SW 1271 (cell line): Measurements from ENCODE around the gene ZNF569.
"Not testable (repeated sequence)": the region's sequence is repeated elsewhere in the genome, so short reads cannot be mapped to it uniquely, and the experiment has no call there.

Experiments
- DNase-seq, 2 experiments: peaks; one replicate each; lab custom pipeline; 2025; lab: John Stamatoyannopoulos, UW

Gene ZNF569

DNA sequence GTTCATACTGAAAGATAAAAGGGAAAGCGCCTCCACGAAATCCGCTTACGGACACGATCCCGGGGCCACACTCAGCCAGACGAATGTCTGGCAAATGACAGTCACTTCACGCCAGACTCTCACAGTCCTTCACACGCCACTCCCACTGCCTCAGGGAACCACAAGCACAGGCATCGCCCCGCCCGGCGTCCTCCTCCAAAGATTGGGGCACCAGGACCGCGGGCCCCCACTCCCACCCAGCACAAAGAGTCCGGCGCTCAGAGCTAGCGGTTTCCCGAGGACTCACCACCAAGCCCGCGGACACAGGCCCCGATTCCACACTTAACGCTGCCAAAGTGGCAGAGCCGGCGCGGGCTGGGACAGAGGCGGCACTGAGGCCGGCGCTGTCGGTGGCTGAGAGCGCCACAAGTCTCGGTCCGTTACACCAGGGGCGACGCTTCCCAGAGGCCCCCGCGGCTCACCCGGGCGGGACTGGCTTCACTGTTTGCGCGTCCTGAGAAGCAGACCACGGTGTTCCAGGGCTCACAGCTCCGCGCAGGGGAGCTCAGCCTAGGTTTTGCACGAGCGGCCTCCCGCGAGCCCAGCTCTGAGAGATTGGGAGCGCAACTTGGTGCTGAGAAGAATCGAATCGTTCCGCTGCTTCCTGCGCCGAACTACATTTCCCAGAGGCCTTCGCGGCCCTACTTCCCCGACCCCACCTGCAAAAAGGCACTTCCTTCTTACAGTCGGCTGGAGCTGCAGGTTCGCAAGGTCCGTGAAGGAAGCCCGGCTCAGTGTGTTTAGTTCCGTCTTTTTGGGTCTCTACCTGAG, at the start of gene ZNF569:
Gene ZNF569, minus strand, starts transcription at position 647 of the 810 bp plus-strand sequence. CDS start 22,523 bp downstream, outside the sequence.
- peak; percentile 77 to 88 for DNase-seq

DNA sequence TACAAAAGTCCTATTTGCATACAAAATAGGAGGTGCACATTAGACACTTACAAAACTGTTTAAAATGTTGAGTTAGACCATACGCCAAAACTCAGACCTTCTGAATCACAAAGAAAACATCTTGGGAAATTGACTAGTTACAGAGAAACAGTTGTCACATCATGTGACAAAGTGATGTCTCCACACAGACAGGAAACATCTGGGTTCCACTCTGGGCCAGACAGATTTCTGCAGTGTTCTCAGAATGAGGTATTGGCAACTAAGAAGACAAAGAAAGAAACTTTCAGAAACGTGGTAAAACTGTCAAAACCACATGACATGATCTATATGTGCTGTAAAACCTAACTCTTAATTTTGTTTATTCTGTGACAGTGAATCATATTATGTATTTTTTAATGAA, 46.2 kb upstream of the ZNF569 start:
- no peak for DNase-seq

DNA sequence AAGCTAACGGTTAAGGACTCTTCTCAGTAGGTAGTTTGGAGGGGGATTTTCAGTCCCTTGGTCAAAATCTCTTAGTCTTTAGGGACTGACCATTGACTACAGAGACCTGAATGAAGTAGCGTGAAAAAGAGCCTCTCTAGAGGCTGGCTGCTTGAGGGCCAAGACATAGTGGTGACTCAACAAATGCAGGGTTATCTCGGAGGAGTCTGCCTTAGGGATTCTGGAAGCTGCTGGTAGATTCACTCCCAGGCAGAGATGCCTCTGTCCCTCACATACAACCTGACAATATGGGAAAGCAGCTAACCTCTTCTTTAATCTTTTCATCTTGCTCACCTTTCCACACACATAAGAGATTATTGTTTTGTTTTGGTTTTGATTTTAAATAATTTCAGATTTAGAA, 44.6 kb upstream of the ZNF569 start:
- no peak for DNase-seq

- no peak for DNase-seq
Observed at GRCh38 chr19:37511186-37511585, 43.9 kb upstream of the ZNF569 start.

DNA sequence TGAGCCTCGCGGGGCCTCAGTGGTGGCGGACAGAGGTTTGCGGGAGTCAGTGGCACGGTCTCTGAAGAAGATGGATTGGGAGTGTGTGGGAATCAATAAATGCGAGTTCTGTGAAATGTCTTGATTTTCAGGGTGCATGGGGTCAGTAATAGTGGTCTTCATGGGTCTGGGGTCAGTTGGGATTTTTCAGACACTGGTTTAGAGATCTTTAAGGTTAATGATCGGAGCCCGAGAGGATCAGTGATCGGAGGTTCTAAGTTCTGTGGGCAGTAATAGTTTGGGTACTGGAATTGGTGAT, 39.9 kb upstream of the ZNF569 start:
- DNase-seq, result no peak

GRCh38 chr19:37506387-37507166, 39.3 kb upstream of the ZNF569 start, which contains the start of gene ZNF793:
Gene ZNF793, plus strand, starts transcription at chr19:37506939. Its CDS starts 16,501 bp downstream, at chr19:37523440.
- DNase-seq, result peak; percentile 22 to 64

DNA sequence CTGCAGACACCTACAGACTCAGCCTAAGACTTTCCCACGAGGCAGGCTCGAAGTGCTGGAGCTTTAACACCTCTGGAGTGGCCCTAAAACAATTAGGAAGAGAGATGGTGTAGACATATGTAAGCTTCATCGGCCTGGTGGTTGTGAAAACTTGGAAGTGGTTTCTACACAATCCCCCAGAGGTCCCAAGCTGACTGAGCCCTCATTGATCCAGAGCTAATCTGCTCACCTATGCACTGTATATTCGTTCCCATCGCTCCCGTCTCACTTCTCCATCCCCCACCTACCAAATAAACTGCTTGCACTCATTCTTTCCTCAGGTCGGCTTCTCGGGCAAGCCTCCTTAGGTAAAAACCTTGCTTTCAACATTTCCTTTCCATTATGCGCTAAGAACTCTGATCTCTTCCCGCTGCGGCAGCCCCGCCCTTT, 38.7 kb upstream of the ZNF569 start:
- DNase-seq, result no peak

- DNase-seq, result no peak
Observed at GRCh38 chr19:37492213-37492612, 25.0 kb upstream of the ZNF569 start.

DNA sequence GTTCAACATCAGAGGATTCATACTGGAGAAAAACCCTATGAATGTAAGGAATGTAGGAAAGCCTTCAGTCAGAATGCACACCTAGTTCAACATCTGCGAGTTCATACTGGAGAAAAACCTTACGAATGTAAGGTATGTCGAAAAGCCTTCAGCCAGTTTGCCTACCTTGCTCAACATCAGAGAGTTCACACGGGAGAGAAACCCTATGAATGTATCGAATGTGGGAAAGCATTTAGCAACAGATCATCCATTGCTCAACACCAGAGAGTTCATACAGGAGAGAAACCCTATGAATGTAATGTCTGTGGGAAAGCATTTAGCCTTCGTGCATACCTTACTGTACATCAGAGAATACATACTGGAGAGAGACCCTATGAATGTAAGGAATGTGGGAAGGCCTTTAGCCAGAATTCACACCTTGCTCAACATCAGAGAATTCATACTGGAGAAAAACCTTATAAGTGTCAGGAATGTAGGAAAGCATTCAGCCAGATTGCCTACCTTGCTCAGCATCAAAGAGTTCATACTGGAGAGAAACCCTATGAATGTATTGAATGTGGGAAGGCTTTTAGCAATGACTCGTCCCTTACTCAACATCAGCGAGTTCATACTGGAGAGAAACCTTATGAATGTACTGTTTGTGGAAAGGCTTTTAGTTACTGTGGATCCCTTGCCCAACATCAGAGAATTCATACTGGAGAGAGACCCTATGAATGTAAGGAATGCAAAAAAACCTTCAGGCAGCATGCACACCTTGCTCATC, 17.3 kb upstream of the ZNF569 start:
- DNase-seq, result no peak

DNA sequence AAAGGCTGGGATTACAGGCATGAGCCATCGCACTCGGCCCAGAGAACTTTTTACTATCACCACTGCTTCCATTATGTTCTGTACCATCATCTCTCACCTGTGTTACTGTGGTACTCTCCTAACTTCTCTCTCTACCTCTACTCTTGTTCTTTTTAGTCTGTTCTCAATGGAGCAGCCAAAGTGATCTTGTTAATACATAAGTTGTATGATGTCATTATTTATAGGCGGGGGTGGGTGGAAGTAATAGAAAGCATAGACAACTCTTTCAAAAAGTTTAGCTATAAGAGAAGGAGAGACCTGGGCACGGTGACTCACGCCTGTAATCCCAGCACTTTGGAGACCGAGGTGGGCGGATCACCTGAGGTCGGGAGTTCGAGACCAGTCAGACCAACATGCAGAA, 4.9 kb upstream of the ZNF569 start:
- DNase-seq, result no peak

GRCh38 chr19:37470216-37470615, 3.0 kb upstream of the ZNF569 start:
- no peak for DNase-seq

DNA sequence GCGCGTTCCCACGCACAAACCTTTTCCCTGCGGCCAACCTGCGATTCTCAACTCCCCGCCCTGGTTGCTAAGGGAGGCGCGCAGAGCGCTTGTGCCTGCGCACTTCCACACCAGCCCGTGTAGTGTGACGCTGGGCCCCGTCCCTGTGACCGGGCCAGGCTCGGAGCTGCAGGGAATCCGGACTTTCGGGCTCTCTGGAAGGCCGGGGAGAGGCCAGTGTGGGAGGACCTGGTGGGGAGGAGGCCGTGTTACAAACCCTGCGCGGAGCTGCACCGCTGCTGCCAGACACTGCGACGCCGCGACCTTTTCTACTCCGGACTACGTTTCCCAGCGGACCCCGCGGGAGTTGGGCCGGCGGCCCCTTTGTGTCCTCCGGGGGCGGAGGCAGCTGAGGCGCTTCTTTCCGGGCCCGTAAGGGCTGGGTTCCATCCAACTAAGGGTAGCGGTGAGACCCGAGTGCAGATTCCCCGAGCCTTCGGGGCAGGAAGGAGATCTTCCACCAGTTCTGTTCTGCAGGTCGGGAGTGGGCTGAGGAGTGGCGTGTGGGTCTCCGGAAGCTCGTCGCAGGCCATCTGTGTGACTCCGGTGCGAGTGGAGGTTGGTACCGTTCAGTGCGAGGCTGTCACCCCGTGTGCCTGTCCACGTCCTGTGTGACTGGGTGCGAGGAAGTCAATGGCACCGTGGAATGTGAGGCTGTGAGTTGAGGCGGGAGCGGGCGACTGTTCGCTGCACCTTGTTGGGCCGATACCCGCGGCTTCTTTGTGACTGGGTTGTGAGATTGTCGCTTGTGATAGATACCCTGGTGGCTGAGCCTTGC, 1.9 kb upstream of the ZNF569 start, which contains the start of gene ZNF570:
Gene ZNF570, plus strand, starts transcription at position 396 of the 817 bp plus-strand sequence. CDS start 999 bp downstream, outside the sequence.
- peak; percentile 64 to 83 for DNase-seq

DNA sequence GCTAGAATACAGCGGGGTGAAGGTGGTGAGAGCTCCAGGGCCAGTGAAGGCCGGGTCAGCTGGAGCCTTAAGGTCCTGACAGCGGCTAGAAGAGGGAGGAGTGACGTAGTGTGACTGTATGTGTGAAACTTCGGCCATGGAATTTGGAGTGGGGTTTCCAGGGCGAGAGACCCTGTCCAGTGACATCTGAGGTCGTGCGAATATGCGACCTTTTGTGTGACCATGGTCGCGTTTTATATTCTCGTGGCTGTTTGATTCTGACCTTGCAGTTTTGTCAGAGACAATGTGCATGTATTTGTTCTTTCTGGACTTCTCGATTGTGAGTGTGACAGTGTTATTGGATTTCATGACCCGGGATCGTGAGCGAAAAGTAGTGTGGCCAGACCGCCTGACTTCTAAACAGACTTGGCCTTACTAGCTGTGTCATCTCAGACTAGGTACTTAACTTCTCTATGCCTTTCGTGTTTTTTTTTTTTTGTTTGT, 405 bp upstream of the ZNF569 start:
- no peak for DNase-seq

GRCh38 chr19:37466277-37466797, 907 bp downstream of the ZNF569 start:
- no peak for DNase-seq

DNA sequence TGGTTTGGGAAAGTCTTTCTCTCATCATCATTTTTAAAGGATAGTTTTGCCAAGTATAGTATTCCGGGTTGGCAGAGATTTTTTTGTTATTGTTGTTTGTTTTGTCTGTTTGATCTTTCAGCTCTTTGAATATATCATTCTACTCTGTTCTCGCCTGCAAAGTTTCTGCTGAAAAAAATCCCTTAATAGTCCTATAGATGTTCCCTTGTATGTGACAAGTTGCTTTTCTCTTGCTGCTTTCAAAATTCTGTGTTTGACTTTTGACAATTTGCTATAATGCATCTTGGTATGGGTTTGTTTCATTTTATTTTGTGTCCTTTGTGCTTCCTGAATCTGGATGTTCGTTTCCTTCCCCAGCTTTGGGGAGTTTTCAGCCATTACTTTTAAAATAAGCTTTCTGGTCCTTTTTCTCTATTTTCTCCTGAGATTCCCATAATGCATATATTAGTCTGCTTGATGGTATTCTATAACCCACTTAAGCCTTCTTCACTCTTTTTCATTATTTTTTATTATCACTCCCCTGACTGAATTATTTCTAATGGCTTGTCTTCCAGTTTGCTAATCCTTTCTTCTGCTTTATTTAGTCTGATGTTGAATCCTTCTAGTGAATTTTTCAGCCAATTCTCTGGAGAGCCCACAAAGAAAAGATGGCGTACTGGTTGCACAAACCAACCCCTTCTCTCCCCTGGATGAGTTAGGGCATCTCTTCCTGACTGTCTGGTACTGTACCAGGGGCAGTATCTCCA, 14.6 kb downstream of the ZNF569 start:
- no peak for DNase-seq

GRCh38 chr19:37413313-37414084, 53.7 kb downstream of the ZNF569 start:
- no peak for DNase-seq

DNA sequence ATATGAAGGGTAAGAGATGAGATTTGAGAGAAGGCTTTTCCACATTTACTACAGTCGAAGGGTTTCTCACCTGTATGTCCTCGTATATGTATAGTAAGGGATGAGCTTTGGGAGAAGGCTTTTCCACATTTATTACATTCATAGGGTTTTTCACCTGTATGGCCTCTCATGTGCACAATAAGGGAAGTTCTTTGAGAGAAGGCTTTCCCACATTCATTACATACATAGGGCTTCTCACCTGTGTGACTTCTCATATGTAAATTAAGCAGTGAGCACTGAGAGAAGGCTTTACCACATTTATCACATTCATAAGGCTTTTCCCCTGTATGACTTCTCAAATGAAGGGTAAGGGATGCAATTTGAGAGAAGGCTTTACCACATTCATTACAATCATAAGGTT, 54.5 kb downstream of the ZNF569 start:
- DNase-seq, result no peak

DNA sequence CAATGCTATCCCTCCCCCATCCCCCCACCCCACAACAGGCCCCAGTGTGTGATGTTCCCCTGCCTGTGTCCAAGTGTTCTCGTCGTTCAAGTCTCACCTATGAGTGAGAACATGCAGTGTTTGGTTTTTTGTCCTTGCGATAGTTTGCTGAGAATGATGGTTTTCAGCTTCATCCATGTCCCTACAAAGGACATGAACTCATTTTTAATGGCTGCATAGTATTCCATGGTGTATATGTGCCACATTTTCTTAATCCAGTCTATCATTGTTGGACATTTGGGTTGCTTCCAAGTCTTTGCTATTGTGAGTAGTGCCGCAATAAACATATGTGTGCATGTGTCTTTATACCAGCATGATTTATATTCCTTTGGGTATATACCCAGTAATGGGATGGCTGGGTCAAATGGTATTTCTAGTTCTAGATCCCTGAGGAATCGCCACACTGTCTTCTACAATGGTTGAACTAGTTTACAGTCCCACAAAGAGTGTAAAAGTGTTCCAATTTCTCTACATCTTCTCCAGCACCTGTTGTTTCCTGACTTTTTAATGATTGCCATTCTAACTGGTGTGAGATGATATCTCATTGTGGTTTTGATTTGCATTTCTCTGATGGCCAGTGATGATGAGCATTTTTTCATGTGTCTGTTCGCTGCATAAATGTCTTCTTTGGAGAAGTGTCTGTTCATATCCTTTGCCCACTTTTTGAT, 61.0 kb downstream of the ZNF569 start:
- DNase-seq, result not testable (repeated sequence)

DNA sequence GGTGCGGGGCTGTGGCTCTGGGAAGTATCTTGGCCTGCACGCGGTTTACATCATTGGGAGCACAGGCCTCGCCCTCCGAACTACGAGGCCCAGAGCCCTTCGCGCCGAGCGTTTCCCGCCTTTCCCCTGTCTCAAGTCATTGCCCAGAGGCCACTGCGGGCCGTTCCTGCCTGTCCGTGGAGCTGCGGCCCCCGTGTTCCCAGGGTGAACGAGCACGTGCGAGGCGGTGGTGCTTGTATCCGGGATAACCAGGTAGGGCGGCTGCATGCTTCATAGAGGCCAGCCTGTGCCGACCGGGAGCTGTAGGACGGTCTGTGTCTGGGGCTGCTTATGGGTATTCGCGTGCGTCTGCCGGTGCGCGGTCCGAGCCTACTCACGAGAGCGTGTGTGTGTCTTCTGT, 63.8 kb downstream of the ZNF569 start:
- DNase-seq, result no peak
